Tibial nerve (tissue), 4 donors: Measurements from ENCODE around the gene REPS2. TPM values are rescaled to one million over a fixed set of nuclear protein-coding genes. Genes with fewer than 3 reads are reported as not detected.

Experiments
- DNase-seq, 2 donors: peaks; one replicate each; pipeline ENCODE4 v3.0.0-alpha.2; 2019; ENCODE audit warnings: low spot score in 2 of 2
- H3K27ac ChIP-seq, 4 donors: fragments of 200-600 bp; sonication (generic) in 3 of 4; one replicate each; pipeline ENCODE4 v1.5.1; 2017 to 2019; ENCODE audit warnings: mild to moderate bottlenecking in 1 of 4
- H3K27me3 ChIP-seq, 2 donors: fragments of 200-600 bp; sonication (generic) in 1 of 2; one replicate each; pipeline versions ENCODE4 v1.5.1 to v1.6.0; 2017 to 2019
- H3K36me3 ChIP-seq, 3 donors: fragments of 200-600 bp; sonication (generic); one replicate each; pipeline ENCODE4 v1.5.1; 2018 to 2019
- H3K4me1 ChIP-seq, 4 donors: fragments of 200-600 bp; sonication (generic) in 3 of 4; one replicate each; pipeline ENCODE4 v1.5.1; 2017 to 2019
- H3K4me3 ChIP-seq, 4 donors: fragments of 200-600 bp; sonication (generic) in 3 of 4; one replicate each; pipeline ENCODE4 v1.5.1; 2017 to 2019; ENCODE audit warnings: mild to moderate bottlenecking in 1 of 4, moderate library complexity in 1 of 4
- H3K9me3 ChIP-seq, 4 donors: fragments of 200-600 bp; sonication (generic) in 3 of 4; one replicate each; pipeline ENCODE4 v1.5.1; 2017 to 2019
- EP300 ChIP-seq, 2 donors: sonication (generic); formaldehyde crosslinking; IDR thresholded peaks; one replicate each; pipeline ENCODE4 v1.6.1; 2017; ENCODE audit warnings: antibody characterized with exemption in 2 of 2, mild to moderate bottlenecking in 1 of 2
- POLR2A ChIP-seq, 2 donors: fragments of 450-650 bp; IDR thresholded peaks; one replicate each; pipeline ENCODE4 v1.6.1; 2017; ENCODE audit warnings: antibody characterized with exemption in 2 of 2, mild to moderate bottlenecking in 2 of 2, moderate library complexity in 2 of 2
- WGBS, 2 donors: methylation state at CpG; one replicate each; pipeline ENCODE4 v1.1.5; 2018; 5-methylcytosine and 5-hydroxymethylcytosine counted together
- total RNA-seq, 4 donors: library from RNA; depleted of rRNA; stranded (reverse); fragments of >200 nt; gene quantifications; one replicate each; pipeline ENCODE4 v1.1.0, GENCODE V29; 2016
- TF ChIP-seq, protein P1 (sequence below), 5 experiments: fragments of 200-600 bp in 3 of 5; fragments of 450-650 bp in 2 of 5; sonication (generic) in 3 of 5; IDR thresholded peaks; one replicate each; pipeline ENCODE4 v1.5.1; 2016 to 2019; ENCODE audit warnings: antibody characterized with exemption in 5 of 5, mild to moderate bottlenecking in 3 of 5, moderate library complexity in 2 of 5

The REPS2 gene
- total RNA-seq, 4 donors from 2014 or later: 7.5 to 26.0 (median 9.7) TPM

DNA sequence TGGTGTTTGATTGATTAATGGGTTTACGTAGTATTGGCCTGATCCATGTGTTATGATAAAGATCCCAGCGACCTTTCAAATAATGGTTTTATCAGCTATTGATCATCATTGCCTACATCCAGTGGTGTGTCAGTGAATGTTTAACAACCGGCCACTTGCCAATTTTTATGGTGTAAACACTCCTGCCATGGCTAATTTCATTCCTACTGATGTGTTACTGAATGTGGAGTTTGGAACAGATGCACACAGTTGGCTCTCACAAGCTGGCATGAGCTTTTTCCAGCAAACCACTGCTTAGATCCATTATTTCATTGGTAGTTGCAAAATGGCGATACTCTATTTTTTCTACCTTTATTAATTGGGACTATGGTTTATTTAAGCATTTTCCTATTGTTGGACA, 139.9 kb downstream of the REPS2 start:
- no peaks in the 10 kb centered on the region for H3K4me1 ChIP-seq
- TF ChIP-seq POLR2A (IDR thresholded peaks at IDR 0.05): no peak
- TF ChIP-seq, protein P1, sequence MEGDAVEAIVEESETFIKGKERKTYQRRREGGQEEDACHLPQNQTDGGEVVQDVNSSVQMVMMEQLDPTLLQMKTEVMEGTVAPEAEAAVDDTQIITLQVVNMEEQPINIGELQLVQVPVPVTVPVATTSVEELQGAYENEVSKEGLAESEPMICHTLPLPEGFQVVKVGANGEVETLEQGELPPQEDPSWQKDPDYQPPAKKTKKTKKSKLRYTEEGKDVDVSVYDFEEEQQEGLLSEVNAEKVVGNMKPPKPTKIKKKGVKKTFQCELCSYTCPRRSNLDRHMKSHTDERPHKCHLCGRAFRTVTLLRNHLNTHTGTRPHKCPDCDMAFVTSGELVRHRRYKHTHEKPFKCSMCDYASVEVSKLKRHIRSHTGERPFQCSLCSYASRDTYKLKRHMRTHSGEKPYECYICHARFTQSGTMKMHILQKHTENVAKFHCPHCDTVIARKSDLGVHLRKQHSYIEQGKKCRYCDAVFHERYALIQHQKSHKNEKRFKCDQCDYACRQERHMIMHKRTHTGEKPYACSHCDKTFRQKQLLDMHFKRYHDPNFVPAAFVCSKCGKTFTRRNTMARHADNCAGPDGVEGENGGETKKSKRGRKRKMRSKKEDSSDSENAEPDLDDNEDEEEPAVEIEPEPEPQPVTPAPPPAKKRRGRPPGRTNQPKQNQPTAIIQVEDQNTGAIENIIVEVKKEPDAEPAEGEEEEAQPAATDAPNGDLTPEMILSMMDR (IDR thresholded peaks at IDR 0.05): no peak
- TF ChIP-seq EP300 (IDR thresholded peaks at IDR 0.05): no peak
- no peaks in the 10 kb centered on the region for H3K36me3 ChIP-seq
- WGBS, 2 donors: 83 to 97% methylated on average over 4 of the region's 4 CpGs
- no peak overlapping the region for H3K27ac ChIP-seq
- H3K4me3 ChIP-seq: no peak overlapping the region
- DNase-seq: no peak
- no peaks in the 10 kb centered on the region for H3K9me3 ChIP-seq
- H3K27me3 ChIP-seq: no peaks in the 10 kb centered on the region

DNA sequence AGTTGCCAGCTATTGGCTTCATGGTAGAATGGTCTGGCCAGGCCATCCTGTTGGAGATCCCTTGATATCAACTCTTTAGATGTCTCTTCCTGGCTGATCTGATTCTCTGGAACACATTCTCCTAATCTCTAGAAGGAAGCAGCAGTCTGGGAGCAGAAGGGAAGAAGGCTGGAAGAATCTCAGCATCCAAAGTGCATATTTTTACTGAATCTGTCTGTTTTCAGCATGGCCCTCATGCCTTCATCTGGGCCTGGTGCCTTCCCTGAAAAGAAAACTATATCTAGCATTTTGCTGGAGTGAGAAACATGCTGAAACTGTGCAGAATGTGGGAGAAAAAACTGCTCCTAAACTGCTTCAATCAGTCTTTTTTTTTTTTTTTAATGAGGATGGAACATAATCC, 148.7 kb downstream of the REPS2 start:
- Histone ChIP-seq H3K27ac (no peak overlapping the region), H3K4me3 (no peak overlapping the region), H3K4me1 (no peaks in the 10 kb centered on the region), H3K36me3 (no peaks in the 10 kb centered on the region), H3K27me3 (no peaks in the 10 kb centered on the region), H3K9me3 (no peaks in the 10 kb centered on the region)
- no peak for TF ChIP-seq EP300 (IDR thresholded peaks at IDR 0.05)
- TF ChIP-seq, protein P1 (IDR thresholded peaks at IDR 0.05): no peak
- no peak for TF ChIP-seq POLR2A (IDR thresholded peaks at IDR 0.05)
- DNase-seq: no peak

DNA sequence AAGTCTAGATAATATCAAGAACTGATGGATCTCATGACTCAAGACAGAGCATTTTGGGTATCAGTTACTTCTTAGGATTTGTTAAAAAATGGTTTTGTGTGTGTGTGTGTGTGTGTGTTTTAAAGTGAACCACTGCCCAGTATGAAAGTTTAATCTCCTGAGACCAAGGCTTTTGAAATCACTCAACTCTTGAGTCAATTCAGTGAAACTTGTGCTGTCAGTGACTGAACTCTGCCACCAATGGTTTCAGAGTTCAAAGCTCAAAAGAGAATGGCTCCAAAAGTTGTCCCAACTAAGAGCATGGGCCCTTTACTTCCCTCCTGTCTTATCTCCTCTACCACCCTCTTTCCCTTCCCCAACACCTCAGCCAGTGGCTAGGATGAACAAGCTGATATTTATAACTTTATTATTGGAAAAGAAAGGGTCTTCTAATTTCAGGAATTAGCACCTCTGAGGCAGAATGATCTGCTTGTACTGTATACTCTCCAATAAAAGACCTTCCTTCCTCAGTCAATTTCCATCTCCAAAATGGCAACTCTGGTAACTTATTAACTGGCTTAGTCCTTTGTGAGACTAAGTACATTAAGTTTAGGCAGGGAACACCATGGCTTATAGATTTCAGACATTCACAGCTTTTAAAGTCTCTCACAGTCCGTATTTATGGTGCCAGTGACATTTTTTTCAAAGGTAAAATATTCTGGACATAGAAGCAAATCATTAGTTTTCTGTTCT, 152.2 kb downstream of the REPS2 start:
- Histone ChIP-seq H3K9me3 (no peaks in the 10 kb centered on the region), H3K27me3 (peaks cover 0 to 2% of the 10 kb centered on the region in 2 donors), H3K27ac (no peak overlapping the region), H3K4me3 (no peak overlapping the region), H3K4me1 (no peaks in the 10 kb centered on the region), H3K36me3 (no peaks in the 10 kb centered on the region)
- 53 to 88% methylated on average over 1 of the region's 1 CpG for WGBS, 2 donors
- TF ChIP-seq EP300 (IDR thresholded peaks at IDR 0.05): no peak
- DNase-seq: no peak

DNA sequence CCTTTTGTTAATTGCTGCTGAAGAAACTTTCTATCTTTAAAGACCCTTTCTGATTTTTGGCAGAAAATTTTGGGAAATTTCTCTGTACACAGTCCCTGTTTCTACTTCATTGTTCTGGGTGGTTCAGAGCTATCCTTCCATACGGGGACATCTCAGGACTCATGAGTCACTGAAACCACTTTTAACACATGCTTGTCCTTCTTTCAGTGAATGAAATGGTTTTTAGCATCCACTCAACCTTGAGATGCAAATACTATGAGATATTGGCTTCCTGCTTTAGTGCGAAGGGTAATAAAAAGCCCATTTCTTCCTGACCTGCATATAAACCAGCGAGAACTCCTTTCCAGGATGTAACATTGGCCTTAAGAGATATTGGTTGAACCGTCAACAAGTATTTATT, 158.0 kb downstream of the REPS2 start:
- WGBS, 2 donors: 65 to 83% methylated on average over 4 of the region's 4 CpGs
- Histone ChIP-seq H3K36me3 (no peaks in the 10 kb centered on the region), H3K27ac (no peak overlapping the region), H3K9me3 (no peaks in the 10 kb centered on the region), H3K4me1 (no peaks in the 10 kb centered on the region), H3K4me3 (no peak overlapping the region), H3K27me3 (peaks cover 0 to 2% of the 10 kb centered on the region in 2 donors)
- no peak for TF ChIP-seq POLR2A (IDR thresholded peaks at IDR 0.05)
- TF ChIP-seq EP300 (IDR thresholded peaks at IDR 0.05): no peak
- TF ChIP-seq, protein P1 (IDR thresholded peaks at IDR 0.05): no peak
- DNase-seq: no peak

DNA sequence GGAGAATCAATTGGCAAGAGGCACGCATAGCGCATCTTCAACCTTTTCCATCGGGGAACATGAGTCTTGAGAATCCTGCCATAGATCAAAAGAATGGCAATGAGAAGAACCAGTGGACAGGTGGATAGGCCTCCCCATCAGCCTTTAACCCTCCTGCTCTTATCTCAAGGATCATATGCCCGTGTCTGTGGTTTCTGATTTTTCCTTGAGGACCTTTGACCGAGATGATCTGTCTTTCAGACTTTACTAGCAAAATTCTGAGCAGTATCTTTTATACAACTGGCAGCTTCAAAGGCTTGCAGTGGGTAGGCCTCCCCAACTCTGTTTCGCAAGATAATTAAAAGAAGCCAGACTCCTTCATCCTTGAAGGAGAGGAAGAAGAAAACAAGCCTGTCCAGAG, 174.4 kb downstream of the REPS2 start:
- TF ChIP-seq EP300 (IDR thresholded peaks at IDR 0.05) (no peak), POLR2A (IDR thresholded peaks at IDR 0.05) (no peak)
- TF ChIP-seq, protein P1 (IDR thresholded peaks at IDR 0.05): no peak
- H3K36me3 ChIP-seq: no peaks in the 10 kb centered on the region
- H3K4me1 ChIP-seq: no peaks in the 10 kb centered on the region
- WGBS, 2 donors: 84 to 94% methylated on average over 6 of the region's 6 CpGs
- no peak for DNase-seq
- H3K9me3 ChIP-seq: no peaks in the 10 kb centered on the region
- H3K4me3 ChIP-seq: no peak overlapping the region
- H3K27me3 ChIP-seq: no peaks in the 10 kb centered on the region
- no peak overlapping the region for H3K27ac ChIP-seq
